ENCODE measurements around the gene KCNT2. TPM values are rescaled to one million over a fixed set of nuclear protein-coding genes. Genes with fewer than 3 reads are reported as not detected.

The KCNT2 gene
- total RNA-seq, 1 donor from 2014 or later, result 26.2 TPM

- H3K36me3 Mint-ChIP-seq (ENCODE audit: unreplicated experiment), result peaks cover 5% of the 10 kb centered on the region
- TF ChIP-seq CTCF (IDR thresholded peaks at IDR 0.05), result no peak
- no peaks in the 10 kb centered on the region for H3K27me3 Mint-ChIP-seq (ENCODE audit: unreplicated experiment)
- no peak overlapping the region for H3K27ac Mint-ChIP-seq (ENCODE audit: unreplicated experiment)
- DNase-seq (ENCODE audit: extremely low spot score, unreplicated experiment), result no peak
- H3K4me3 Mint-ChIP-seq (ENCODE audit: unreplicated experiment), result no peak overlapping the region
- H3K4me1 Mint-ChIP-seq (ENCODE audit: unreplicated experiment), result peaks cover 6% of the 10 kb centered on the region
- no peaks in the 10 kb centered on the region for H3K9me3 Mint-ChIP-seq (ENCODE audit: unreplicated experiment)
Observed at GRCh38 chr1:196437671-196438070, 170.6 kb downstream of the KCNT2 start.

- DNase-seq (ENCODE audit: extremely low spot score, unreplicated experiment), result no peak
- Mint-ChIP-seq H3K36me3 (ENCODE audit: unreplicated experiment) (peaks cover 7% of the 10 kb centered on the region), H3K27me3 (ENCODE audit: unreplicated experiment) (no peaks in the 10 kb centered on the region), H3K27ac (ENCODE audit: unreplicated experiment) (no peak overlapping the region), H3K9me3 (ENCODE audit: unreplicated experiment) (no peaks in the 10 kb centered on the region), H3K4me1 (ENCODE audit: unreplicated experiment) (no peaks in the 10 kb centered on the region), H3K4me3 (ENCODE audit: unreplicated experiment) (no peak overlapping the region)
- TF ChIP-seq CTCF (IDR thresholded peaks at IDR 0.05), result no peak
Observed at GRCh38 chr1:196433000-196433399, 175.2 kb downstream of the KCNT2 start.

GRCh38 chr1:196427976-196428734 is 180.1 kb downstream of the KCNT2 start:
- H3K4me1 Mint-ChIP-seq (ENCODE audit: unreplicated experiment), result peaks cover 19% of the 10 kb centered on the region
- H3K27ac Mint-ChIP-seq (ENCODE audit: unreplicated experiment), result no peak overlapping the region
- H3K9me3 Mint-ChIP-seq (ENCODE audit: unreplicated experiment), result peaks cover 4% of the 10 kb centered on the region
- no peak for TF ChIP-seq CTCF (IDR thresholded peaks at IDR 0.05)
- H3K36me3 Mint-ChIP-seq (ENCODE audit: unreplicated experiment), result peaks cover 15% of the 10 kb centered on the region
- no peak overlapping the region for H3K4me3 Mint-ChIP-seq (ENCODE audit: unreplicated experiment)
- no peaks in the 10 kb centered on the region for H3K27me3 Mint-ChIP-seq (ENCODE audit: unreplicated experiment)
- no peak for DNase-seq (ENCODE audit: extremely low spot score, unreplicated experiment)

- Mint-ChIP-seq H3K9me3 (ENCODE audit: unreplicated experiment) (peaks cover 4% of the 10 kb centered on the region), H3K4me1 (ENCODE audit: unreplicated experiment) (peaks cover 32% of the 10 kb centered on the region), H3K27ac (ENCODE audit: unreplicated experiment) (no peak overlapping the region), H3K36me3 (ENCODE audit: unreplicated experiment) (peaks cover 20% of the 10 kb centered on the region), H3K4me3 (ENCODE audit: unreplicated experiment) (no peak overlapping the region), H3K27me3 (ENCODE audit: unreplicated experiment) (no peaks in the 10 kb centered on the region)
- TF ChIP-seq CTCF (IDR thresholded peaks at IDR 0.05), result peak; percentile 13
- no peak for DNase-seq (ENCODE audit: extremely low spot score, unreplicated experiment)
Observed at GRCh38 chr1:196425513-196425912, 182.7 kb downstream of the KCNT2 start.

GRCh38 chr1:196423612-196424011 is 184.6 kb downstream of the KCNT2 start:
- no peak for DNase-seq (ENCODE audit: extremely low spot score, unreplicated experiment)
- H3K27ac Mint-ChIP-seq (ENCODE audit: unreplicated experiment), result peak overlapping the region; percentile 73
- H3K4me1 Mint-ChIP-seq (ENCODE audit: unreplicated experiment), result peaks cover 36% of the 10 kb centered on the region
- H3K9me3 Mint-ChIP-seq (ENCODE audit: unreplicated experiment), result peaks cover 10% of the 10 kb centered on the region
- H3K27me3 Mint-ChIP-seq (ENCODE audit: unreplicated experiment), result no peaks in the 10 kb centered on the region
- no peak for TF ChIP-seq CTCF (IDR thresholded peaks at IDR 0.05)
- H3K4me3 Mint-ChIP-seq (ENCODE audit: unreplicated experiment), result no peak overlapping the region
- H3K36me3 Mint-ChIP-seq (ENCODE audit: unreplicated experiment), result peaks cover 32% of the 10 kb centered on the region

Measured in osteocyte (in vitro differentiated cells).